ENCODE data around the gene HIRIP3.

HIRIP3 gene

GRCh38 chr16:30009990-30010843 is 14.8 kb upstream of the HIRIP3 start:
- Mint-ChIP-seq H3K27ac (no peak overlapping the region), H3K4me3 (peak overlapping the region; percentile 71), H3K36me3 (no peaks in the 10 kb centered on the region), H3K9me3 (no peaks in the 10 kb centered on the region), H3K4me1 (peaks cover 11% of the 10 kb centered on the region), H3K27me3 (peaks cover 74% of the 10 kb centered on the region)
- no peak for DNase-seq
- CTCF ChIA-PET: no interaction called here

- CTCF ChIA-PET: interaction anchor here (0.8 to 1.9 kb wide), 2 partner anchors 11 to 23 kb away, joined by 3 to 8 read pairs; no protein-coding TSS in a partner anchor
- Mint-ChIP-seq H3K27ac (no peak overlapping the region), H3K4me3 (peak overlapping the region; percentile 38), H3K27me3 (peaks cover 68% of the 10 kb centered on the region), H3K4me1 (peaks cover 11% of the 10 kb centered on the region), H3K9me3 (no peaks in the 10 kb centered on the region), H3K36me3 (no peaks in the 10 kb centered on the region)
- DNase-seq: no peak
Observed at GRCh38 chr16:30009085-30009862, 13.9 kb upstream of the HIRIP3 start.

- Mint-ChIP-seq H3K27me3 (peaks cover 50% of the 10 kb centered on the region), H3K4me1 (peaks cover 11% of the 10 kb centered on the region), H3K4me3 (no peak overlapping the region), H3K27ac (no peak overlapping the region), H3K9me3 (no peaks in the 10 kb centered on the region), H3K36me3 (peaks cover 6% of the 10 kb centered on the region)
- no peak for DNase-seq
- CTCF ChIA-PET: interaction anchor here (1.1 kb wide), 1 partner anchor 159 kb away, joined by 3 read pairs; no protein-coding TSS in a partner anchor
Observed at GRCh38 chr16:30007378-30007895, 12.0 kb upstream of the HIRIP3 start.

GRCh38 chr16:30006659-30007377 is 11.4 kb upstream of the HIRIP3 start:
- H3K27me3 Mint-ChIP-seq: peaks cover 43% of the 10 kb centered on the region
- H3K36me3 Mint-ChIP-seq: peaks cover 11% of the 10 kb centered on the region
- H3K9me3 Mint-ChIP-seq: no peaks in the 10 kb centered on the region
- no peak for DNase-seq
- no peak overlapping the region for H3K4me3 Mint-ChIP-seq
- H3K4me1 Mint-ChIP-seq: peaks cover 7% of the 10 kb centered on the region
- no peak overlapping the region for H3K27ac Mint-ChIP-seq
- CTCF ChIA-PET: interaction anchor here (1.1 to 2.3 kb wide), 2 partner anchors 12 to 159 kb away, joined by 3 to 9 read pairs; no protein-coding TSS in a partner anchor

- H3K27me3 Mint-ChIP-seq: peaks cover 36% of the 10 kb centered on the region
- no peak overlapping the region for H3K4me3 Mint-ChIP-seq
- peaks cover 12% of the 10 kb centered on the region for H3K36me3 Mint-ChIP-seq
- CTCF ChIA-PET: interaction anchor here (0.7 to 2.3 kb wide), 7 partner anchors 12 to 158 kb away, joined by 3 to 9 read pairs (median 3); partner anchors contain the start of gene KCTD13
- H3K27ac Mint-ChIP-seq: no peak overlapping the region
- DNase-seq: no peak
- no peaks in the 10 kb centered on the region for H3K9me3 Mint-ChIP-seq
- H3K4me1 Mint-ChIP-seq: peaks cover 6% of the 10 kb centered on the region
Observed at GRCh38 chr16:30006095-30006473, 10.7 kb upstream of the HIRIP3 start.

GRCh38 chr16:30005341-30006094 is 10.1 kb upstream of the HIRIP3 start:
- H3K4me1 Mint-ChIP-seq: peaks cover 5% of the 10 kb centered on the region
- peak overlapping the region; percentile 11 for H3K27ac Mint-ChIP-seq
- peak; percentile 60 for DNase-seq
- no peak overlapping the region for H3K4me3 Mint-ChIP-seq
- H3K27me3 Mint-ChIP-seq: peaks cover 30% of the 10 kb centered on the region
- no peaks in the 10 kb centered on the region for H3K9me3 Mint-ChIP-seq
- H3K36me3 Mint-ChIP-seq: peaks cover 12% of the 10 kb centered on the region
- CTCF ChIA-PET: interaction anchor here (0.7 to 2.3 kb wide), 9 partner anchors 10 to 305 kb away, joined by 3 to 14 read pairs (median 3); partner anchors contain the start of genes INO80E and KCTD13

GRCh38 chr16:30004811-30005242 is 9.4 kb upstream of the HIRIP3 start:
- Mint-ChIP-seq H3K4me3 (no peak overlapping the region), H3K9me3 (no peaks in the 10 kb centered on the region), H3K27ac (no peak overlapping the region), H3K27me3 (peaks cover 23% of the 10 kb centered on the region), H3K36me3 (peaks cover 12% of the 10 kb centered on the region), H3K4me1 (no peaks in the 10 kb centered on the region)
- CTCF ChIA-PET: interaction anchor here (1.1 to 2.3 kb wide), 6 partner anchors 9 to 305 kb away, joined by 3 to 14 read pairs (median 4); partner anchors contain the start of genes INO80E and KCTD13
- no peak for DNase-seq

GRCh38 chr16:30004424-30004776 is 9.0 kb upstream of the HIRIP3 start:
- Mint-ChIP-seq H3K4me1 (no peaks in the 10 kb centered on the region), H3K27me3 (peaks cover 19% of the 10 kb centered on the region), H3K4me3 (no peak overlapping the region), H3K9me3 (no peaks in the 10 kb centered on the region), H3K36me3 (peaks cover 12% of the 10 kb centered on the region), H3K27ac (peak overlapping the region; percentile 45)
- no peak for DNase-seq
- CTCF ChIA-PET: interaction anchor here (1.4 to 2.3 kb wide), 3 partner anchors 8 to 304 kb away, joined by 3 to 14 read pairs (median 9); partner anchors contain the start of gene INO80E

- H3K9me3 Mint-ChIP-seq: no peaks in the 10 kb centered on the region
- no peak for DNase-seq
- H3K27me3 Mint-ChIP-seq: peaks cover 14% of the 10 kb centered on the region
- H3K36me3 Mint-ChIP-seq: peaks cover 15% of the 10 kb centered on the region
- no peak overlapping the region for H3K4me3 Mint-ChIP-seq
- peak overlapping the region; percentile 45 for H3K27ac Mint-ChIP-seq
- CTCF ChIA-PET: interaction anchor here (1.4 to 2.3 kb wide), 3 partner anchors 8 to 304 kb away, joined by 3 to 14 read pairs (median 9); partner anchors contain the start of gene INO80E
- no peaks in the 10 kb centered on the region for H3K4me1 Mint-ChIP-seq
Observed at GRCh38 chr16:30003670-30004423, 8.4 kb upstream of the HIRIP3 start.

GRCh38 chr16:30002614-30003346 is 7.4 kb upstream of the HIRIP3 start:
- Mint-ChIP-seq H3K27me3 (peaks cover 3% of the 10 kb centered on the region), H3K4me1 (peaks cover 8% of the 10 kb centered on the region), H3K4me3 (no peak overlapping the region), H3K9me3 (no peaks in the 10 kb centered on the region), H3K36me3 (peaks cover 23% of the 10 kb centered on the region), H3K27ac (no peak overlapping the region)
- CTCF ChIA-PET: no interaction called here
- DNase-seq: no peak

GRCh38 chr16:30000735-30001631 is 5.6 kb upstream of the HIRIP3 start:
- CTCF ChIA-PET: no interaction called here
- H3K36me3 Mint-ChIP-seq: peaks cover 30% of the 10 kb centered on the region
- no peaks in the 10 kb centered on the region for H3K27me3 Mint-ChIP-seq

More at GRCh38 chr16:30000735-30001631, 5.6 kb upstream of the HIRIP3 start:
- no peak overlapping the region for H3K4me3 Mint-ChIP-seq
- DNase-seq: no peak
- no peaks in the 10 kb centered on the region for H3K9me3 Mint-ChIP-seq
- H3K27ac Mint-ChIP-seq: no peak overlapping the region
- H3K4me1 Mint-ChIP-seq: peaks cover 21% of the 10 kb centered on the region

Data from activated naive CD4-positive, alpha-beta T cell treated with anti-CD3 and anti-CD28 coated beads, Interleukin-2, amount 10 ng/mL, durations not matched to agents 7 days and 5 days (primary cell).